ENCODE results near the gene RBM17.

- no peak for TF ChIP-seq POLR2A (IDR thresholded peaks at IDR 0.05)
- no peak for TF ChIP-seq CTCF (IDR thresholded peaks at IDR 0.05)
- no peak for TF ChIP-seq POLR2AphosphoS5 (IDR thresholded peaks at IDR 0.05)
- TF ChIP-seq EP300 (IDR thresholded peaks at IDR 0.05), result no peak
Measured at GRCh38 chr10:6102128-6102527, 13.3 kb downstream of the RBM17 start.
